ENCODE results near the gene PCDHGA1.

The PCDHGA1 gene

GRCh38 chr5:141506381-141507155 lies 176.3 kb downstream of the PCDHGA1 start:
- TF ChIP-seq CTCF (IDR thresholded peaks at IDR 0.05; ENCODE audit: extremely low read depth, insufficient read depth, missing control alignments), result no peak
- in situ Hi-C loops (cut with MboI; ENCODE audit: low pct_unique_long_range_greater_than_20kb, low sequenced_read_pairs, unreplicated experiment), result no loop called here
- DNase-seq (ENCODE audit: low spot score), result no peak

GRCh38 chr5:141507387-141508091 lies 177.2 kb downstream of the PCDHGA1 start:
- in situ Hi-C loops (cut with MboI; ENCODE audit: low pct_unique_long_range_greater_than_20kb, low sequenced_read_pairs, unreplicated experiment), result no loop called here
- DNase-seq (ENCODE audit: low spot score), result peak; percentile 46
- TF ChIP-seq CTCF (IDR thresholded peaks at IDR 0.05; ENCODE audit: extremely low read depth, insufficient read depth, missing control alignments), result no peak

GRCh38 chr5:141508440-141508797 lies 178.1 kb downstream of the PCDHGA1 start:
- TF ChIP-seq CTCF (IDR thresholded peaks at IDR 0.05; ENCODE audit: extremely low read depth, insufficient read depth, missing control alignments), result no peak
- peak; percentile 25 for DNase-seq (ENCODE audit: low spot score)
- in situ Hi-C loops (cut with MboI; ENCODE audit: low pct_unique_long_range_greater_than_20kb, low sequenced_read_pairs, unreplicated experiment), result no loop called here

- no peak for TF ChIP-seq CTCF (IDR thresholded peaks at IDR 0.05; ENCODE audit: extremely low read depth, insufficient read depth, missing control alignments)
- in situ Hi-C loops (cut with MboI; ENCODE audit: low pct_unique_long_range_greater_than_20kb, low sequenced_read_pairs, unreplicated experiment), result no loop called here
- DNase-seq (ENCODE audit: low spot score), result peak; percentile 56
These were observed 178.7 kb downstream of the PCDHGA1 start for GRCh38 chr5:141508798-141509611.

- no peak for TF ChIP-seq CTCF (IDR thresholded peaks at IDR 0.05; ENCODE audit: extremely low read depth, insufficient read depth, missing control alignments)
- no peak for DNase-seq (ENCODE audit: low spot score)
- in situ Hi-C loops (cut with MboI; ENCODE audit: low pct_unique_long_range_greater_than_20kb, low sequenced_read_pairs, unreplicated experiment), result no loop called here
These were observed 179.8 kb downstream of the PCDHGA1 start for GRCh38 chr5:141510160-141510559.

- peak; percentile 70 for DNase-seq (ENCODE audit: low spot score)
- in situ Hi-C loops (cut with MboI; ENCODE audit: low pct_unique_long_range_greater_than_20kb, low sequenced_read_pairs, unreplicated experiment), result no loop called here
- TF ChIP-seq CTCF (IDR thresholded peaks at IDR 0.05; ENCODE audit: extremely low read depth, insufficient read depth, missing control alignments), result no peak
These were observed 180.7 kb downstream of the PCDHGA1 start for GRCh38 chr5:141510850-141511601.

Measured in GM13977 (cell line).